Naive thymus-derived CD4-positive, alpha-beta T cell (primary cell): ENCODE results near the gene RABGGTA. TPM values are rescaled to one million over a fixed set of nuclear protein-coding genes. Genes with fewer than 3 reads are reported as not detected.

Experiments
- ATAC-seq: fragments of 150-1000 bp; cut with Tn5 transposase; 2 replicates; pipeline ENCODE4 v1.10.0; 2021; ENCODE audit warnings: mild to moderate bottlenecking, moderate library complexity
- CTCF ChIA-PET: fragments of 350-600 bp; sonication (Branson Sonifier 250); formaldehyde crosslinking; loops from one replicate; lab custom pipeline; 2021; ENCODE audit warnings: antibody characterized with exemption; lab: Charles Lee
- POLR2A ChIA-PET: fragments of 350-600 bp; sonication (Branson Sonifier 250); formaldehyde crosslinking; loops from one replicate; lab custom pipeline; 2021; ENCODE audit warnings: antibody characterized with exemption, inconsistent platforms; lab: Charles Lee
- DNase-seq, 9 donors: peaks; one replicate each; pipeline versions ENCODE4 v3.0.0 to v3.0.0-alpha.2; 2020 to 2022; ENCODE audit warnings: mixed read lengths in 1 of 9
- H3K27ac ChIP-seq: one replicate; pipeline ENCODE4 v1.7.0; 2013; ENCODE audit warnings: mild to moderate bottlenecking, low read depth, low read length, moderate library complexity
- H3K27me3 ChIP-seq, 2 donors: one replicate each; pipeline ENCODE4 v1.7.0; 2013; ENCODE audit warnings: low read length in 2 of 2, mild to moderate bottlenecking in 2 of 2, moderate library complexity in 2 of 2; ENCODE audit not compliant: control insufficient read depth in 2 of 2, insufficient read depth in 2 of 2
- H3K36me3 ChIP-seq, 3 experiments: 1 replicate in 2 of 3; 2 replicates in 1 of 3; pipeline ENCODE4 v1.7.0; 2013; ENCODE audit warnings: low read length in 3 of 3, mild to moderate bottlenecking in 3 of 3, moderate library complexity in 1 of 3; ENCODE audit not compliant: insufficient read depth in 3 of 3, control insufficient read depth in 2 of 3
- H3K4me1 ChIP-seq, 2 donors: one replicate each; pipeline ENCODE4 v1.7.0; 2013; ENCODE audit warnings: low read length in 2 of 2, mild to moderate bottlenecking in 2 of 2, moderate library complexity in 1 of 2; ENCODE audit not compliant: control insufficient read depth in 2 of 2, insufficient read depth in 2 of 2
- H3K4me3 ChIP-seq: 2 replicates; pipeline ENCODE4 v1.7.0; 2013; ENCODE audit warnings: mild to moderate bottlenecking, low read length
- H3K9me3 ChIP-seq, 3 experiments: 1 replicate in 2 of 3; 2 replicates in 1 of 3; pipeline ENCODE4 v1.7.0; 2013; ENCODE audit warnings: low read length in 3 of 3; ENCODE audit not compliant: control insufficient read depth in 2 of 3
- H3K27ac Mint-ChIP-seq, 9 donors: one replicate each; pipeline ENCODE4 v1.8.0; 2020 to 2022; ENCODE audit warnings: mixed read lengths in 9 of 9, mild to moderate bottlenecking in 8 of 9, moderate library complexity in 5 of 9, inconsistent platforms in 2 of 9
- H3K27me3 Mint-ChIP-seq, 5 donors: one replicate each; pipeline ENCODE4 v1.8.0; 2021 to 2022; ENCODE audit warnings: mixed read lengths in 5 of 5, mild to moderate bottlenecking in 1 of 5
- H3K36me3 Mint-ChIP-seq, 5 donors: one replicate each; pipeline ENCODE4 v1.8.0; 2020 to 2022; ENCODE audit warnings: mixed read lengths in 5 of 5, mild to moderate bottlenecking in 3 of 5, inconsistent platforms in 1 of 5
- H3K4me1 Mint-ChIP-seq, 7 donors: one replicate each; pipeline ENCODE4 v1.8.0; 2020 to 2022; ENCODE audit warnings: mixed read lengths in 7 of 7, mild to moderate bottlenecking in 3 of 7, inconsistent platforms in 1 of 7
- H3K4me3 Mint-ChIP-seq, 10 donors: one replicate each; pipeline ENCODE4 v1.8.0; 2020 to 2022; ENCODE audit warnings: mild to moderate bottlenecking in 10 of 10, mixed read lengths in 10 of 10, moderate library complexity in 6 of 10, inconsistent platforms in 2 of 10
- H3K9me3 Mint-ChIP-seq, 11 donors: one replicate each; pipeline ENCODE4 v1.8.0; 2020 to 2022; ENCODE audit warnings: mixed read lengths in 11 of 11, mild to moderate bottlenecking in 4 of 11, inconsistent platforms in 1 of 11, moderate library complexity in 1 of 11
- intact Hi-C, 2 donors: fragments of 100-400 bp; cut with micrococcal nuclease; formaldehyde crosslinking; loops; one replicate each; pipeline ENCODE4 v1.15.1; 2023
- polyA plus RNA-seq, 2 donors: library from polyadenylated mRNA; unstranded; fragments of 300-500 nt; fragmentation: Illumina TruSeq; gene quantifications; one replicate each; pipeline ENCODE4 v1.2.3, GENCODE V29; 2021
- total RNA-seq, 6 experiments: library from RNA in 5 of 6; stranded (reverse) in 5 of 6; gene quantifications; 1 replicate in 5 of 6; 2 replicates in 1 of 6; pipeline ENCODE4 v1.2.3 and lab custom pipeline; 2021 to 2026

RABGGTA gene
- total and polyA plus RNA-seq, 7 experiments from 2014 or later, result 17.9 to 76.5 (median 54.3) TPM

DNA sequence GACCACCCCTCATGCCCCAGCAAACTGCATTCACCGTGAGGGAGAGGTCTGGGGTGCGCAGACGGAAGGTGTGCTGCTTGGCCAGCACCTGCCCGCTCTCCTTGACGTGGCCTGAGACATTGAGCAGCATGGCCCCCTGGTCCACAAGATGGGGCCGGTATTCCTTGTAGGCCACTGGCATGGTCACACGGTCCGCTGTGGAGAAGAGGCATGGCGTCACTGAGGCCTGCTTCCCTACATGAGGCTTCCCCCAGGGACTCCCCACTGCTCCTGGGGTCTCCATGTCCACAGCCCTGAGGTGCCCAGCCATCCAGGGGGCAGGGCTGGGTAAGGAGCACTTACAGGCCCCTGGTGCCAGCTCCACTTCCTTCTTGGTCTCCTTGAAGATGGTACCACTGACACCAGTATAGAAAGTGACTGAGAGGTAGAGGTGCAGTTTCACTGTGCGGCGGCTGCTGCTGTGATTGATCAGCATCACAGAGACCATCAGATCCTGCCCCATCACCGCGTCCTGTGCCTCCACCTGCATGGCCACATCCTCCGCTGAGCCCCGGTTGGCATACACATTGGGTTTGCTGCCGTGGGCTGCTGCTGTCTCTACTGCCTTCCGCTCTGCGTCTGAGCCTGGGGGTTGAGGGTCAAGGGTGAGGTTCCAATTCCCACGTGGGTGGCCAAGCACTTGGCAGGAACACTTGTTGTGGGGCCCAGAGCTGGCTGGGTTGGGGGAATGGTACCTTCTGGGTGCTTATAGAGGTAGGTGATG is 16.6 kb downstream of the RABGGTA start:
- no peaks in the 10 kb centered on the region for H3K4me1 ChIP-seq
- DNase-seq, result no peak
- Mint-ChIP-seq H3K36me3 (peaks cover 0 to 31% (median 7%) of the 10 kb centered on the region in 5 donors), H3K4me1 (peaks cover 0 to 20% (median 0%) of the 10 kb centered on the region in 7 donors), H3K4me3 (no peak overlapping the region), H3K27me3 (no peaks in the 10 kb centered on the region), H3K9me3 (no peaks in the 10 kb centered on the region), H3K27ac (peak overlapping the region in 1 of 9 donors; percentile 31)
- intact Hi-C loops, result no loop called here
- H3K27ac ChIP-seq, result no peak overlapping the region
- no peaks in the 10 kb centered on the region for H3K9me3 ChIP-seq
- H3K27me3 ChIP-seq, result no peaks in the 10 kb centered on the region
- no peak overlapping the region for H3K4me3 ChIP-seq
- H3K36me3 ChIP-seq, result peaks cover 0 to 40% (median 11%) of the 10 kb centered on the region in 3 experiments
- ATAC-seq, result no peak
- CTCF ChIA-PET, result interaction anchor here (0.8 kb wide), 1 partner anchor 12 kb away, joined by 3 read pairs; the partner anchor contains the start of gene TINF2
- POLR2A ChIA-PET, result no interaction called here

DNA sequence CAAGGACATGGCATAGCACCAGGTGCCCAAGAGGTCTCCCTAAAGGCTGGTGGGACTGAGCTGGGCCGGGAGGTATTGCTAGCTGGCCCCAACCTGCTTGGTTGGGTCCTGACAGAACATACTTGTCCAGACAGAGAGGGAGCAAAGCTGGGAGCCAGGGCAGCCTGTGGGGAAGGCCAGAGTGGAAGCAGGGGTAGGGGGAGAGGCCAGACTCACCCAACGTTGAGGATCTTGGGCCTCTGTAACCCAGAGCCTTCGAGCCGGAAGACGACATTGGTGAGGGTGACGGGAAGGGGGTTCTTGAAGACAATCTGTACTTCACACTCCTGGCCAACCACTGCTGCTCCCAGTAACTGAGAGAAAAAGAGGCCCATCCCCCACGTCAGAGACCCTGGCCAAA is 17.5 kb downstream of the RABGGTA start:
- Mint-ChIP-seq H3K4me1 (peaks cover 0 to 22% (median 0%) of the 10 kb centered on the region in 7 donors), H3K4me3 (no peak overlapping the region), H3K36me3 (peaks cover 0 to 34% (median 9%) of the 10 kb centered on the region in 5 donors), H3K27me3 (no peaks in the 10 kb centered on the region), H3K27ac (peak overlapping the region in 1 of 9 donors; percentile 23), H3K9me3 (no peaks in the 10 kb centered on the region)
- intact Hi-C loops, result no loop called here
- Histone ChIP-seq H3K4me3 (no peak overlapping the region), H3K36me3 (peaks cover 0 to 44% (median 11%) of the 10 kb centered on the region in 3 experiments), H3K4me1 (no peaks in the 10 kb centered on the region), H3K27ac (no peak overlapping the region), H3K27me3 (no peaks in the 10 kb centered on the region), H3K9me3 (no peaks in the 10 kb centered on the region)
- ATAC-seq (no peak), DNase-seq (no peak)
- POLR2A ChIA-PET, result no interaction called here
- CTCF ChIA-PET, result no interaction called here

DNA sequence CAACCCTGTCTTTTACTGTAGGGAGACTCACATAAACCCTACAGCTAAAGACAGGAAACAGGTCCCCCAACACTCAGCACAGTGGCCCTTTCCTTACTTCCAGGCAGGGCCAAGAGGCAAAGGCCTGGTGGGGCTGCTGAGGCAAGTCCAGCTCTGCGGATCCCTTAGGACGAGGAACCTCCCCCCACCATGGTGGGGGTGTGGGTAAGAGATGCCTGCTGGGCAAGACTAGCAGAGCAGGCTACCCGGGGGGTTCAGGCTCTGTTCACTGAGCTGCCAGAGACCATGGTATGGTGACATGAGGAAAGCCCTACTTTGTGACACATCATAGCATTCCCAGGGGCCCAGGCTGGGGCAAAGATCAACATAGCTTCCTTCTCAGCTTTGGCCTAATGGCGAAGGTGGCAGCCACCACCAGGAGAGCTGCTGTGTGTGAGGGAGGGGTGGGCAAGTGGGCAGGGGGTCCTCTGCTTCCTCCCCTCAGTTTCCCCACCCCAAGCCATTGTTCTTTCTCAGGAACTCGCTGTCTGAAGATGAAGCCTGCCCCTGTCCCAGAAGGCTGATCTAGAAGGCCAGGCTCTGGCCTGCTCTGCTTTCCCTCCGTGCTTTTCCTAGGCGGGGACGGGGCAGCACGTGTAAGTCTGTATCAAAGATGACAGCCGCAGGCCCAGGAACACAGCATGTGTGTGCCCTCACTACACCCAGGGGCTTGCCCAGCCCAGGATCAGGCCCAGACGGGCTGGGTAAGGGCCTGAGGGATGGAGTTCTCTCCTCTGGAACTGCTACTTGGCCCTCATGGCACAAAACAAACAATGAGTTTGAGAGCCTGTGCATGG is 18.9 kb downstream of the RABGGTA start:
- Histone ChIP-seq H3K27me3 (no peaks in the 10 kb centered on the region), H3K27ac (no peak overlapping the region), H3K4me1 (no peaks in the 10 kb centered on the region), H3K36me3 (peaks cover 0 to 44% (median 11%) of the 10 kb centered on the region in 3 experiments), H3K4me3 (no peak overlapping the region), H3K9me3 (no peaks in the 10 kb centered on the region)
- no peak overlapping the region for H3K27ac Mint-ChIP-seq
- peaks cover 0 to 36% (median 4%) of the 10 kb centered on the region in 7 donors for H3K4me1 Mint-ChIP-seq
- H3K4me3 Mint-ChIP-seq, result no peak overlapping the region
- peaks cover 0 to 34% (median 8%) of the 10 kb centered on the region in 5 donors for H3K36me3 Mint-ChIP-seq
- intact Hi-C loops, result no loop called here
- ChIA-PET CTCF (interaction anchor here (1.1 to 1.2 kb wide), 2 partner anchors 47 to 55 kb away, joined by 3 to 6 read pairs; partner anchors contain the start of genes CIDEB, DHRS1 and NOP9), POLR2A (no interaction called here)
- no peaks in the 10 kb centered on the region for H3K27me3 Mint-ChIP-seq
- no peaks in the 10 kb centered on the region for H3K9me3 Mint-ChIP-seq
- DNase-seq (no peak), ATAC-seq (no peak)

DNA sequence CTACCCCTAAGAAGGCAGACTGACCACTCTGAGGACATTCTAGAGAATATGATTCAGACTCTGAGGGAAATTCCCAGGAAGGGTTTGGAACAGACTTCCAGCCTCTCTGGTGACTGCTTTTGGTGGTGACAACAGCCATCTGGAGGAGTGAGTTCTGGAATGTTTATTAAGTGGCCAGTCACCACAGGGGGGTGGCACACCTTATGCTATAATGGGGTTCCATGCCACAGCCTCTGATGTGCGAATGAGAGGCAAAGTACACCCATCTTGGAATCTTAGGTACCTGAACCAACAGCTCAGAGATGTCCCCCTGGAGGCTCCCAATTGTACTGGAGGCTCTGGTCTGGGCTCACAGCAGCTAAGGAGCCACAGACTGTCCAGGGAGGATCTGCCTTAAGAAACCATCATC is 19.5 kb downstream of the RABGGTA start:
- peaks cover 0 to 44% (median 11%) of the 10 kb centered on the region in 3 experiments for H3K36me3 ChIP-seq
- intact Hi-C loops, result no loop called here
- H3K4me3 ChIP-seq, result no peak overlapping the region
- H3K4me1 Mint-ChIP-seq, result peaks cover 2 to 40% (median 8%) of the 10 kb centered on the region in 7 donors
- DNase-seq (no peak), ATAC-seq (no peak)
- H3K4me1 ChIP-seq, result no peaks in the 10 kb centered on the region
- no peaks in the 10 kb centered on the region for H3K27me3 Mint-ChIP-seq
- CTCF ChIA-PET, result interaction anchor here (1.1 to 1.4 kb wide), 3 partner anchors 43 to 56 kb away, joined by 3 to 6 read pairs (median 3); partner anchors contain the start of genes CIDEB, DHRS1 and NOP9
- no peaks in the 10 kb centered on the region for H3K27me3 ChIP-seq
- H3K4me3 Mint-ChIP-seq, result no peak overlapping the region
- H3K27ac ChIP-seq, result no peak overlapping the region
- no peaks in the 10 kb centered on the region for H3K9me3 ChIP-seq
- H3K27ac Mint-ChIP-seq, result peak overlapping the region in 1 of 9 donors; percentile 73
- POLR2A ChIA-PET, result no interaction called here
- no peaks in the 10 kb centered on the region for H3K9me3 Mint-ChIP-seq
- H3K36me3 Mint-ChIP-seq, result peaks cover 0 to 34% (median 8%) of the 10 kb centered on the region in 5 donors

DNA sequence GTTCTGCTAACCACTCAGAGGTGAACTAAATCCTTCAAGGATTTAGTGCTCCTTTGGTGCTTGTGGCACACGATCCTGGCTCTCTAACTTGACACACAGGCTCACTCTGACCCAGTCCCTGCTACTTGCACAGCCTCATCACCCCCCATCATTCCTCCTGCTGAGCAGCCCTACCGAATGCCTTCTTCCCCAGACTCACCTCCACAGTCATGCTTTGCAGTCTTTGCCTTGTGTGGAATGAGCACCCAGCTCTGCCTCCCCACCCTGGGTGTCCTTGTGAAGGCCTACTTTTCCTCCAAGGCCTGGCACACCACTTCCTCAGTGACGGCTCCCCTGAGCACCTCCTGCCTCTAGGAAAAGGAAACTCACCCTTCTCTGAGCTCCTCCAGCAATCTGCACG is 21.0 kb downstream of the RABGGTA start:
- intact Hi-C loops, result no loop called here
- Histone ChIP-seq H3K4me1 (peaks cover 0 to 4% of the 10 kb centered on the region in 2 donors), H3K27me3 (no peaks in the 10 kb centered on the region), H3K4me3 (no peak overlapping the region), H3K9me3 (no peaks in the 10 kb centered on the region), H3K36me3 (peaks cover 0 to 33% (median 11%) of the 10 kb centered on the region in 3 experiments), H3K27ac (no peak overlapping the region)
- ChIA-PET CTCF (interaction anchor here (1.4 kb wide), 1 partner anchor 45 kb away, joined by 3 read pairs; no protein-coding TSS in a partner anchor), POLR2A (no interaction called here)
- no peak for ATAC-seq
- Mint-ChIP-seq H3K9me3 (no peaks in the 10 kb centered on the region), H3K27ac (peak overlapping the region in 5 of 9 donors; percentile 29 to 88 (median 67)), H3K4me1 (peaks cover 4 to 43% (median 10%) of the 10 kb centered on the region in 7 donors), H3K27me3 (no peaks in the 10 kb centered on the region), H3K4me3 (peak overlapping the region in 1 of 10 donors; percentile 71), H3K36me3 (peaks cover 0 to 24% (median 7%) of the 10 kb centered on the region in 5 donors)
- DNase-seq, result no peak
